Parietal lobe (tissue), 2 donors: ENCODE measurements around the gene LBP. TPM values are rescaled to one million over a fixed set of nuclear protein-coding genes. Genes with fewer than 3 reads are reported as not detected.
A peak's percentile ranks its signal among the peaks of the same experiment; 100 is the strongest.

Experiments used
- small RNA-seq: library from RNA; depleted of rRNA; stranded (forward); fragments of <200 nt; gene quantifications from one replicate; pipeline ENCODE3, GENCODE V24; 2014; ENCODE audit warnings: low replicate concordance
- total RNA-seq: library from RNA; depleted of rRNA; stranded (reverse); fragments of >200 nt; gene quantifications from one replicate; pipeline ENCODE4 v1.2.3, GENCODE V29; 2014

Gene LBP, protein sequence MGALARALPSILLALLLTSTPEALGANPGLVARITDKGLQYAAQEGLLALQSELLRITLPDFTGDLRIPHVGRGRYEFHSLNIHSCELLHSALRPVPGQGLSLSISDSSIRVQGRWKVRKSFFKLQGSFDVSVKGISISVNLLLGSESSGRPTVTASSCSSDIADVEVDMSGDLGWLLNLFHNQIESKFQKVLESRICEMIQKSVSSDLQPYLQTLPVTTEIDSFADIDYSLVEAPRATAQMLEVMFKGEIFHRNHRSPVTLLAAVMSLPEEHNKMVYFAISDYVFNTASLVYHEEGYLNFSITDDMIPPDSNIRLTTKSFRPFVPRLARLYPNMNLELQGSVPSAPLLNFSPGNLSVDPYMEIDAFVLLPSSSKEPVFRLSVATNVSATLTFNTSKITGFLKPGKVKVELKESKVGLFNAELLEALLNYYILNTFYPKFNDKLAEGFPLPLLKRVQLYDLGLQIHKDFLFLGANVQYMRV
- not detected for total RNA-seq

GRCh38 chr20:38346247-38346651 lies at the start of gene LBP:
Gene LBP, plus strand, starts transcription at chr20:38346482. Its CDS starts 35 bp downstream, at chr20:38346517.

GRCh38 chr20:38303908-38304379 lies 42.3 kb upstream of the LBP start, which contains the start of gene BPI:
Gene BPI, plus strand, starts transcription at chr20:38304156. Its CDS starts 68 bp downstream, at chr20:38304224.

Small RNA genes lying within 50 kb of the gene (small RNA-seq; reads per million reads assigned to genes)
- gene RF00056 (not detected), gene SNORA71B (44.0 reads per million, percentile 94 among the genes with 10 or more reads in this experiment)

Other genes starting within 250 kb of the LBP start
- gene TGM2, start 181.2 kb upstream of the LBP start, total RNA-seq: 4.4 TPM
- gene KIAA1755, start 85.7 kb upstream of the LBP start, total RNA-seq: 2.8 TPM
- not detected for gene BPI, start 42.3 kb upstream of the LBP start, total RNA-seq
- gene SNHG17, start 88.8 kb downstream of the LBP start, total RNA-seq: 14.4 TPM
- 85.1 TPM for gene RALGAPB, start 126.4 kb downstream of the LBP start, total RNA-seq
- not detected for gene ADIG, start 234.7 kb downstream of the LBP start, total RNA-seq